Central memory CD4-positive, alpha-beta T cell (primary cell): ENCODE data around the gene WDR70.
"Not testable (repeated sequence)": the region's sequence is repeated elsewhere in the genome, so short reads cannot be mapped to it uniquely, and the experiment has no call there.

Source experiments
- DNase-seq: peaks from one replicate; pipeline ENCODE4 v3.0.0; 2022
- total RNA-seq, 3 experiments: gene quantifications; one replicate each; lab custom pipeline; 2026; lab: John Stamatoyannopoulos, UW

Gene WDR70
- 39.4 to 47.3 (median 42.6) reads per million in 3 experiments for total RNA-seq

- DNase-seq: peak; percentile 68
Measured at GRCh38 chr5:37379100-37379628, at the start of gene WDR70. TSS of gene WDR70 (plus strand) at chr5:37379318. CDS start at chr5:37379368, 50 bp downstream.

DNA sequence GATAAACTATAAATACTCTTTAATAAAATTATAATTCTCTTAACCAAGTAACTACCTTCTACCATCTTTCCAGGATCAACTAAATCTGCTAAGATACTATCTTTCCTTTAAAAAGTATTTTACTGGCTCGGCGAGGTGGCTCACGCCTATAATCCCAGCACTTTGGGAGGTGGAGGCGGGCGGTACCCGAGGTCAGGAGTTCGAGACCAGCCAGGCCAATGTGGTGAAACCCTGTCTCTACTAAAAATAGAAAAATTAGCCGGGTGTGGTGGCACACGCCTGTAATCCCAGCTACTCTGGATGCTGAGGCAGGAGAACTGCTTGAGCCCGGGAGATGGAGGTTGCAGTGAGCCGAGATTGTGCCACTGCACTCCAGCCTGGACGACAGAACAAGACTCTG lies 44.4 kb upstream of the WDR70 start:
- not testable (repeated sequence) for DNase-seq

DNA sequence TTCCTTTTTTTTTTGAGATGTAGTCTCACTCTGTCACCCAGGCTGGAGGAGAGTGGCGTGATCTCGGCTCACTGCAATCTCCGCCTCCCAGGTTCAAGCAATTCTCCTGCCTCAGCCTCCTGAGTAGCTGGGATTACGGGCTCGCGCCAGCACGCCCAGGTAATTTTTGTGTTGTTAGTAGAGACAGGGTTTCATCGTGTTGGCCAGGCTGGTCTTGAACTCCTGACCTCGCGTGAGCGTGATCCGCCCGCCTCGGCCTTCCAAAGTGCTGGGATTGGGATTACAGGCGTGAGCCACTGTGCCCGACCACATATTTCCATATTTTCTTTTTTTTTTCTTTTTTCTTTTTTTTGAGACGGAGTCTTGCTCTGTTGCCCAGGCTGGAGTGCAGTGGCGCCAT lies 36.4 kb upstream of the WDR70 start:
- not testable (repeated sequence) for DNase-seq

DNA sequence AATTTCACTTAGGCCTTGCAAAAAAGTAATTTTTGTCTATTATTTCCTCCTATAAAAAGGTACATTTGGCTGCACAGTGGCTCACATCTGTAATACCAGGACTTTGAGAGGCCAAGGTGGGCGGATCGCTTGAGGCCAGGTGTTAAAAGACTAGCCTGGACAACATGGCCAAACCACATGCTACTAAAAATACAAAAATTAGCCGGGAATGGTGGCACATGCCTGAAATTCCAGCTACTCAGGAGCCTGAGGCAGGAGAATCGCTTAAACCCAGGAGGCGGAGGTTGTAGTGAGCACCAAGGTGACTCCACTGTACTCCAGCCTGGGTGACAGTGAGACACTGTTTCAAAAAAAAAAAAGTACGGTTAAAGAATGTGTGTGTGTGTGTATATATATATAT lies 24.0 kb upstream of the WDR70 start:
- no peak for DNase-seq

DNA sequence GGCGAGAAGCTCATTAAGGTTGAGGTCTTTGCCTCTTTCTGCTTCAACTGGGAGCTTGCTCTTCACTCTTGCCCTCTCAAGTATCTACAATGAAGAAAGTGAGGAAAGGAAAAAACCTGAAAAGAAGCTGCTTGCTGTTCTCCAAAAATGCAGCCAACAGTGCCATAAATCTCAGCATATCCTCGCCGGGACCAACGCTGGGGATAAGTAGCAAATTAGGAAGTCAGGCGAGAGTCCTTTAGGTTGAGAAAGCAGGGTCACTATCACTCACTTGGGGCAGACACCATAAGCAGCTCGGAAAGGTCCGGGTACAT lies 8.6 kb upstream of the WDR70 start:
- DNase-seq: no peak

- peak; percentile 87 for DNase-seq
Measured at GRCh38 chr5:37370864-37371726, 8.0 kb upstream of the WDR70 start, which contains the start of gene NUP155. TSS of gene NUP155 (minus strand) at chr5:37371106. CDS start at chr5:37370977, 129 bp downstream.

DNA sequence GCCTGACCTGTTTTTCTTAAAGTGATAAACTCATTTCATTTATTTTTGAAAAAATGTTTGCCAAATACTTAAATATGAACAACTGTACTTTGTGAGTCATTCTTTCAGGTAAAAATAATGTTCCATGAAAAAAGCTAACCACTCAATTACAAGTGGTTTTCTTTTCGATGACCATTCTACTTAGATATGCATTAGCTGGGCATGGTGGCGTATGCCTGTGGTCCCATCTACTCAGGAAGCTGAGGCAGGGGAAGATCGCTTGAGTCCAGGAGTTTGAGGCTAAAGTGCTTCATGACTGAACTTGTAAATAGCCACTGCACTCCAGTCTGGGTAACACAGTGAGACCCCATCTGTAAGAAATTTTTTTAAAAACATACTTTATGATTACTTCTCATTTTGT lies 4.0 kb upstream of the WDR70 start:
- no peak for DNase-seq

DNA sequence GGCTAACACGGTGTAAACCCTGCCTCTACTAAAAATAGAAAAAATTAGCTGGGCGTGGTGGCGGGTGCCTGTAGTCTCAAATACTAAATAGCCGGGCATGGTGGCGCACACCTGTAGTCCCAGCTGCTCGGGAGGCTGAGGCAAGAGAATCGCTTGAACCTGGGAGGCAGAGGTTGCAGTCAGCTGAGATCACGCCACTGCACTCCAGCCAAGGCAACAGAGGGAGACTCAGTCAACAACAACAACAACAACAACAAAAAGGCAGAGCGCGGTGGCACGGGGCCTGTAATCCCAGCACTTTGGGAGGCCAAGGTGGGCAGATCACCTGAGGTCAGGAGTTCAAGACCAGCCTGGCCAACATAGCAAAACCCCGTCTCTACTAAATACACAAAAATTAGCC lies 1.1 kb upstream of the WDR70 start:
- not testable (repeated sequence) for DNase-seq

- DNase-seq: no peak
Measured at GRCh38 chr5:37391591-37391990, 12.5 kb downstream of the WDR70 start.

DNA sequence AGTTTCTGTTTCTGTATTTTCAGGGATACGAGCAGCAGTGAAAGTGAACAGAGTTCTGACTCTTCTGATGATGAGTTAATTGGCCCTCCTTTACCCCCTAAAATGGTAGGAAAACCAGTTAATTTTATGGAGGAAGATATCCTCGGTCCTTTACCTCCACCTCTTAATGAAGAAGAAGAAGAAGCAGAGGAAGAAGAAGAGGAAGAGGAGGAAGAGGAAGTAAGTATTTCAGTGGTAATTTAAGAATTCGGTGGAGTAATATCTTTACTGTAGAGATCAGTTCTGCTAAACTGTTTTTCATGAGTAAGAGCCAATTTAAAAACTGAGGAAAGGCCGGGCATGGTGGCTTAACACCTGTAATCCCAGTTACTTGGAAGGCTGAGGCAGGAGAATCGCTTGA lies 17.2 kb downstream of the WDR70 start:
- DNase-seq: no peak

- DNase-seq: no peak
Measured at GRCh38 chr5:37400501-37400900, 21.4 kb downstream of the WDR70 start.

GRCh38 chr5:37412515-37412914 lies 33.4 kb downstream of the WDR70 start:
- no peak for DNase-seq

GRCh38 chr5:37415456-37415855 lies 36.3 kb downstream of the WDR70 start:
- not testable (repeated sequence) for DNase-seq

- DNase-seq: no peak
Measured at GRCh38 chr5:37417347-37417746, 38.2 kb downstream of the WDR70 start.

DNA sequence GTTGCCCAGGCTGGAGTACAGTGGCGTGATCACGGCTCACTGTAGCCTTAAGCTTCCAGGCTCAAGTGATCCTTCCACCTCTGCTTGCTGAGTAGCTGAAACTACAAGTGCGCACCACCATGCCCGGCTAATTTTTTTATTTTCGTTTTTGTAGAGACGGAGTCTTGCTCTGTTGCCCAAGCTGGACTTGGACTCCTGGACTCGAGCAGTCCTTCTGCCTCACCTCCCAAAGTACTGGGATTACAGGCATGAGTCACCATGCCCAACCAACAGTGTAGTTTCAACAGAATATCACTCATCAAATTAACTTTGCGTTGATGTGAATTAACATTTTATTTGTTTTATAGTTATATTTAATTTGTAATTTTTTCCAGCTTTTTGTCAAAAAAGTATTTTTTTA lies 45.3 kb downstream of the WDR70 start:
- no peak for DNase-seq

DNA sequence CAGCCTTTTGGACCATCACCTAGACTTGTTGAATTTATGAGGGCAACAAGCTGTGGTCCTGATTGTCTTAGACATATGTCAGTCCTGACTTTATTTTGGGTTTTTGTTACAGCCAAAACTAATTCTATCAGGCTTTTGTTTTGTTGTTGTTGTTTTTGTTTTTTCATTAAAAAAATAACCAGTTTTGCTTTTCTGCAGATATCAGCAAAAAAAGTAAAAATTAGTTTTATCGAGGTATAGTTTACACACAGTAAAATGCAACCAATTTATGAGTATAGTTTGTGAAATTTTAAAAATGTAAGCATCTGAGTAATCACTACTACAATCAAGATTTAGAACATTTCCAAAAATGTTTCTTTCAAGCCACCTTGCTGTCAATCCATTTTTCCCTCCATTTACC lies 48.9 kb downstream of the WDR70 start:
- no peak for DNase-seq

DNA sequence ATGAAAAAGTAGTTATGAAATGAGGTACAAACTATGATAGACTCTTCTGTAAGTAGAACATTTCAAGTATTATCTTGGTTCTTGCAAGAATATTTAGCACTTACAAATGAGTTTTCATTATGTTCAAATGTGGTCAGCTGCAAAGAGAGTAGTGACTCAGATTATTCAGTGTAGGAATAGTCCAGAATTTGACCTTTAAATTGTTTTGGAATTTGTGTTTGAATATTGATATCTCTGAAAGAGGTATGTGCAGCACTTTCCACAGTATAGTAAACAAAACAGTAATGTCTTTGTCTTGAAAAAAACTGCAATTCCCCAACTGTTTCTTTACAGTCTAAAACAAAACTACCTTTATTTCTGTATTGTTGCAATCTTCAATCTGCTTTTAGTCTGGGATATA lies 56.1 kb downstream of the WDR70 start:
- no peak for DNase-seq

DNA sequence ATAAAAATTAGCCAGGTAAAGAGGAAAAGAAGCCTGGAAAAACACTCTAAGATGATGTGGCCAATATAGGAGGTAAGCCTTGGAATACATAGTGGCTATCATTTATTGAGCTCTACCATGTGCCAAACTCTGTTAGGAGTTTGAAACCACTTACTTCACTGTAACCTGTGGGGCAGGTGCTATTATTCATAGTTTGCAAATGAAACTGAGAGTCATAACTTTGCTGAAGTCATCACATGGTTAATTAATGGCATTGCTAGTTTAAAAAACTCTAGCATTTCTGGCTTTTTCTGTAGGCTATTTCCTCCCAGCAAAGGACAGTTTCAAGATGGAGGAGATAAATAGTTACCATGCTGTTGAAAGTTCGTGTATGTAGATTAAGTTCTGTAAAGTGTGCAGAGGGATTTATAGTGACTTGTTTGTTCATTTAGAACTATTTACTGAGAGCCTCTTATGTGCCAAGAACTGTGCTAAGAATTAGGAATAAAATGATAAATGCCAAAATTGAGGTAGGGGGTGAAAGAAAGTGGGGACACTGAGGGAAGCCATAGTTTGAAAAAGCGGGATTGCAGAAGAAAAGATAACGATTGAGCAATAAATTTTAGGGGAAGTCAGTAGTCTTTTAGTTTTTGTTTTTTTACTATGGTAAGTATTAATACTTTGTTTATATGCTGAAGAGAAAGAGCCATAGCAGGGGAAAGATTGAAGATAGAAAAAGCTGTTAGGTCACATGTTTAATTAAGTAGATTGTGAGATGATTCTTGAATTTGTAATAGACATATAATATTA lies 57.2 kb downstream of the WDR70 start:
- DNase-seq: no peak

DNA sequence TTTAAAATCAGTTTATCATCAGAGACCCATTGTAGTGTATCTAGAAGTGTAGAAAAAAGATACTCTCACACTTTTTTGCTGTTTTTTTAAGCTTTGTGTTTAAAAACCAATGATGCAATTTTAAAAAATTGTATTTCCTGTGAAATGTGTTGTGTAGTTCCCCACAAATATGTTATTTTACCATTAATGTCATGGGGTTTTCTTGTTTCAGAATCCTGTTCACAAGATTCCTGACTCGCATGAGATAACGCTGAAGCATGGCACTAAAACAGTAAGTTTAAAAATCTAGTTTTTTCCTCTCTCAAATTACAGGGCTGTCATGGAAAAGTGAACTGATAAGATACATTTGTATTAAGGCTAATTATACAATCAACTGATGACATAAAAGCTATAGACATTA lies 58.6 kb downstream of the WDR70 start:
- DNase-seq: no peak

DNA sequence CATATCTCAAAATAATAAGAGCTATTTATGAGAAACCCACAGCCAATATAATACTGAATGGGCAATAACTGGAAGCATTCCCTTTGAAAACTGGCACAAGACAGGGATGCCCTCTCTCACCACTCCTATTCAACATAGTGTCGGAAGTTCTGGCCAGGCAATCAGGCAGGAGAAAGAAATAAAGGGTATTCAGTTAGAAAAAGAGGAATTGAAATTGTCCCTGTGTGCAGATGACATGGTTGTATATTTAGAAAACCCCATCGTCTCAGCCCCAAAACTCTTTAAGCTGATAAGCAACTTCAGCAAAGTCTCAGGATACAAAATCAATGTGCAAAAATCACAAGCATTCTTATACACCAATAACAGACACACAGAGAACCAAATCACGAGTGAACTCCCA lies 66.7 kb downstream of the WDR70 start:
- DNase-seq: not testable (repeated sequence)

GRCh38 chr5:37448941-37449340 lies 69.8 kb downstream of the WDR70 start:
- no peak for DNase-seq

- not testable (repeated sequence) for DNase-seq
Measured at GRCh38 chr5:37451991-37452390, 72.9 kb downstream of the WDR70 start.

- DNase-seq: not testable (repeated sequence)
Measured at GRCh38 chr5:37453252-37453651, 74.1 kb downstream of the WDR70 start.
